ENCODE results near the gene FLYWCH1. TPM values are rescaled to one million over a fixed set of nuclear protein-coding genes. Genes with fewer than 3 reads are reported as not detected.

FLYWCH1 gene
- polyA plus RNA-seq, 1 experiment: 25.4 TPM

- ChIA-PET POLR2A (no interaction called here), CTCF (no interaction called here)
- peaks cover 5% of the 10 kb centered on the region; the same call in 1 of the 2 replicates for H3K36me3 ChIP-seq (ENCODE audit: control insufficient read depth, insufficient read depth, low read length)
- no peak overlapping the region for H3K4me3 ChIP-seq (ENCODE audit: low read depth, low read length)
- no peak for TF ChIP-seq CTCF (IDR thresholded peaks at IDR 0.05; ENCODE audit: insufficient read depth, low read depth, low read length)
- H3K27me3 ChIP-seq (ENCODE audit: control insufficient read depth, insufficient read depth, low read length): 0 out of 2 replicates have a peak, but pooled peaks cover 2% of the 10 kb centered on the region
- no peak for DNase-seq (ENCODE audit: low read depth)
These were observed 38.1 kb downstream of the FLYWCH1 start for GRCh38 chr16:2949705-2950352.

- H3K4me3 ChIP-seq (ENCODE audit: low read depth, low read length): no peak overlapping the region
- TF ChIP-seq CTCF (IDR thresholded peaks at IDR 0.05; ENCODE audit: insufficient read depth, low read depth, low read length): no peak
- peaks cover 5% of the 10 kb centered on the region; the same call in 1 of the 2 replicates for H3K36me3 ChIP-seq (ENCODE audit: control insufficient read depth, insufficient read depth, low read length)
- CTCF ChIA-PET: no interaction called here
- POLR2A ChIA-PET: no interaction called here
- 0 out of 2 replicates have a peak, but pooled peaks cover 2% of the 10 kb centered on the region for H3K27me3 ChIP-seq (ENCODE audit: control insufficient read depth, insufficient read depth, low read length)
- DNase-seq (ENCODE audit: low read depth): no peak
These were observed 38.6 kb downstream of the FLYWCH1 start for GRCh38 chr16:2950353-2950724.

- Histone ChIP-seq H3K36me3 (ENCODE audit: control insufficient read depth, insufficient read depth, low read length) (peaks cover 5% of the 10 kb centered on the region; the same call in 1 of the 2 replicates), H3K4me3 (ENCODE audit: low read depth, low read length) (no peak overlapping the region), H3K27me3 (ENCODE audit: control insufficient read depth, insufficient read depth, low read length) (0 out of 2 replicates have a peak, but pooled peaks cover 3% of the 10 kb centered on the region)
- POLR2A ChIA-PET: no interaction called here
- CTCF ChIA-PET: no interaction called here
- DNase-seq (ENCODE audit: low read depth): no peak
- TF ChIP-seq CTCF (IDR thresholded peaks at IDR 0.05; ENCODE audit: insufficient read depth, low read depth, low read length): no peak
These were observed 39.0 kb downstream of the FLYWCH1 start for GRCh38 chr16:2950773-2951172.

GRCh38 chr16:2952679-2953078 lies 40.9 kb downstream of the FLYWCH1 start:
- H3K27me3 ChIP-seq (ENCODE audit: control insufficient read depth, insufficient read depth, low read length): 0 out of 2 replicates have a peak, but pooled peaks cover 6% of the 10 kb centered on the region
- DNase-seq (ENCODE audit: low read depth): no peak
- CTCF ChIA-PET: interaction anchor here (1.2 to 1.9 kb wide), 2 partner anchors 9 to 30 kb away, joined by 3 to 12 read pairs; no protein-coding TSS in a partner anchor
- no peak for TF ChIP-seq CTCF (IDR thresholded peaks at IDR 0.05; ENCODE audit: insufficient read depth, low read depth, low read length)
- H3K36me3 ChIP-seq (ENCODE audit: control insufficient read depth, insufficient read depth, low read length): peaks cover 5% of the 10 kb centered on the region; the same call in 1 of the 2 replicates
- POLR2A ChIA-PET: no interaction called here
- no peak overlapping the region for H3K4me3 ChIP-seq (ENCODE audit: low read depth, low read length)

GRCh38 chr16:2953706-2954627 lies 42.2 kb downstream of the FLYWCH1 start:
- POLR2A ChIA-PET: no interaction called here

More at GRCh38 chr16:2953706-2954627, 42.2 kb downstream of the FLYWCH1 start:
- CTCF ChIA-PET: interaction anchor here (1.2 kb wide), 1 partner anchor 32 kb away, joined by 3 read pairs; no protein-coding TSS in a partner anchor
- no peak for TF ChIP-seq CTCF (IDR thresholded peaks at IDR 0.05; ENCODE audit: insufficient read depth, low read depth, low read length)
- no peak for DNase-seq (ENCODE audit: low read depth)
- H3K36me3 ChIP-seq (ENCODE audit: control insufficient read depth, insufficient read depth, low read length): peaks cover 2% of the 10 kb centered on the region; the same call in 1 of the 2 replicates
- no peak overlapping the region for H3K4me3 ChIP-seq (ENCODE audit: low read depth, low read length)
- H3K27me3 ChIP-seq (ENCODE audit: control insufficient read depth, insufficient read depth, low read length): 0 out of 2 replicates have a peak, but pooled peaks cover 6% of the 10 kb centered on the region

All from BJ (cell line).